Mesendoderm (in vitro differentiated cells): ENCODE results near the gene PNMA8A.

Experiments
- DNase-seq: peaks from one replicate; pipeline ENCODE4 v3.0.0; 2013
- H2AK5ac ChIP-seq: 2 replicates; pipeline ENCODE4 v1.6.1; 2013; ENCODE audit warnings: low read length, inconsistent platforms
- H2BK120ac ChIP-seq: 2 replicates; pipeline ENCODE4 v1.6.1; 2013; ENCODE audit warnings: low read depth, mild to moderate bottlenecking, low read length, moderate library complexity, mixed read lengths
- H2BK15ac ChIP-seq: replicated peaks from 2 replicates; pipeline ENCODE4 v1.6.1; 2013; ENCODE audit warnings: low read depth, mild to moderate bottlenecking, moderate library complexity
- H2BK5ac ChIP-seq: 2 replicates; pipeline ENCODE4 v1.6.1; 2013; ENCODE audit warnings: low read length, inconsistent platforms
- H3K18ac ChIP-seq: 2 replicates; pipeline ENCODE4 v1.6.1; 2013; ENCODE audit warnings: mild to moderate bottlenecking, low read length, mixed read lengths
- H3K23ac ChIP-seq: one replicate; pipeline ENCODE4 v1.6.1; 2013; ENCODE audit warnings: low read length
- H3K27ac ChIP-seq: 2 replicates; pipeline ENCODE4 v1.5.1; 2013; ENCODE audit warnings: low read depth, mild to moderate bottlenecking, inconsistent platforms, low read length, moderate library complexity
- H3K27me3 ChIP-seq: 2 replicates; pipeline ENCODE4 v1.6.1; 2013; ENCODE audit warnings: low read length, control low read depth, mild to moderate bottlenecking, inconsistent platforms; ENCODE audit not compliant: insufficient read depth, poor library complexity
- H3K36me3 ChIP-seq: 2 replicates; pipeline ENCODE4 v1.6.1; 2013; ENCODE audit warnings: low read length, inconsistent platforms; ENCODE audit not compliant: control insufficient read depth, insufficient read depth
- H3K4ac ChIP-seq: one replicate; pipeline ENCODE4 v1.6.1; 2013; ENCODE audit warnings: low read depth, mild to moderate bottlenecking, low read length, moderate library complexity
- H3K4me1 ChIP-seq: 2 replicates; pipeline ENCODE4 v1.6.1; 2013; ENCODE audit warnings: low read depth, low read length, inconsistent platforms; ENCODE audit not compliant: control insufficient read depth
- H3K4me2 ChIP-seq: 2 replicates; pipeline ENCODE4 v1.6.1; 2013; ENCODE audit warnings: low read length
- H3K4me3 ChIP-seq: 2 replicates; pipeline ENCODE4 v1.5.1; 2013; ENCODE audit warnings: mild to moderate bottlenecking, low read length
- H3K56ac ChIP-seq: one replicate; pipeline ENCODE4 v1.6.1; 2013; ENCODE audit warnings: low read length
- H3K79me1 ChIP-seq: 2 replicates; pipeline ENCODE4 v1.6.1; 2013; ENCODE audit warnings: low read length, inconsistent platforms
- H3K79me2 ChIP-seq: 2 replicates; pipeline ENCODE4 v1.6.1; 2013; ENCODE audit warnings: mild to moderate bottlenecking, low read length; ENCODE audit not compliant: control insufficient read depth, insufficient read depth
- H3K9ac ChIP-seq: 2 replicates; pipeline ENCODE4 v1.6.1; 2013; ENCODE audit warnings: low read length, inconsistent platforms
- H4K5ac ChIP-seq: one replicate; pipeline ENCODE4 v1.6.1; 2013; ENCODE audit warnings: low read length
- H4K8ac ChIP-seq: one replicate; pipeline ENCODE4 v1.6.1; 2013; ENCODE audit warnings: low read depth, mild to moderate bottlenecking, control low read depth, low read length, moderate library complexity
- WGBS: extraction: QIAGEN DNeasy Blood & Tissue Kit; methylation state at CpG from one replicate; pipeline ENCODE4 v1.1.7; 2013; ENCODE audit warnings: low lambda C conversion rate, missing lambda C conversion rate; ENCODE audit not compliant: insufficient coverage; ENCODE audit errors: extremely low coverage; 5-methylcytosine and 5-hydroxymethylcytosine counted together

Gene PNMA8A

DNA sequence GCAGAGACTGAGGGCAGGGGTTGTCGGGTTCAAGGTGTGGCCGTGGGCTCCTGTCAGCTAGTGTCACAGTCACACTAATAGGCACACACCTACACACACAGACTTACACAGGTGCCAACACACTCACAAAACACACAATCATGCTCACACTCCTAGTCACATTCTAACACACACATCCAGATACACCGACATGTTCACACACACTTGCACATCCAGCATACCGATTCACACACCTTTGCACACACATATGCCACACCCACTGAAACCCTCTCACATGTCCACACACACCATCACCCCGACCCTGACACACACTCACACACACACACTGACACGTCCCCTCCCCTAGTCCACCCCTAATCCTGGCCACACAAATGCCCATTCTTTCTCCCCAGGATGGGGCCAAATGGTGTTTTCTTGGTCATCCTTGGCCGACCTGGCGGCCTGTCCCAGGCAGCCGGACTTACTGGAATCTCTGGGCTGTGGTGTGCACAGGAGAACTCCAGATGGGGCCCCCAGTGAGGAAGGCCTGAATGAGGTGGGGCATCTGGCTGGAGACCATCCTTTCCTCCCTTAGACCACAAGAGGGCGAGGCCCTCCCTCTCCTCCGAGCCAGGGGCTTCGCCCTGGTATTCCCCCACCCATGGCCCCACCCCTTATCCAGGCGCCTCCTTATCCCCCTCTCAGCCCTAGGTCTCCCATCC is 43.4 kb upstream of the PNMA8A start:
- Histone ChIP-seq H2BK5ac (no peak overlapping the region), H3K4me2 (no peak overlapping the region), H3K9ac (no peak overlapping the region), H2BK15ac (no peak overlapping the region), H4K8ac (no peak overlapping the region), H3K79me2 (no peaks in the 10 kb centered on the region), H3K18ac (no peak overlapping the region), H2AK5ac (no peak overlapping the region), H3K79me1 (no peaks in the 10 kb centered on the region), H3K4me1 (no peaks in the 10 kb centered on the region), H2BK120ac (no peak overlapping the region), H4K5ac (no peak overlapping the region), H3K27me3 (no peaks in the 10 kb centered on the region), H3K27ac (no peak overlapping the region), H3K56ac (no peak overlapping the region), H3K4ac (no peak overlapping the region), H3K23ac (no peak overlapping the region), H3K4me3 (no peak overlapping the region), H3K36me3 (no peaks in the 10 kb centered on the region)
- no peak for DNase-seq
- no CpG with 5 or more reads among the region's 13 CpGs for WGBS

DNA sequence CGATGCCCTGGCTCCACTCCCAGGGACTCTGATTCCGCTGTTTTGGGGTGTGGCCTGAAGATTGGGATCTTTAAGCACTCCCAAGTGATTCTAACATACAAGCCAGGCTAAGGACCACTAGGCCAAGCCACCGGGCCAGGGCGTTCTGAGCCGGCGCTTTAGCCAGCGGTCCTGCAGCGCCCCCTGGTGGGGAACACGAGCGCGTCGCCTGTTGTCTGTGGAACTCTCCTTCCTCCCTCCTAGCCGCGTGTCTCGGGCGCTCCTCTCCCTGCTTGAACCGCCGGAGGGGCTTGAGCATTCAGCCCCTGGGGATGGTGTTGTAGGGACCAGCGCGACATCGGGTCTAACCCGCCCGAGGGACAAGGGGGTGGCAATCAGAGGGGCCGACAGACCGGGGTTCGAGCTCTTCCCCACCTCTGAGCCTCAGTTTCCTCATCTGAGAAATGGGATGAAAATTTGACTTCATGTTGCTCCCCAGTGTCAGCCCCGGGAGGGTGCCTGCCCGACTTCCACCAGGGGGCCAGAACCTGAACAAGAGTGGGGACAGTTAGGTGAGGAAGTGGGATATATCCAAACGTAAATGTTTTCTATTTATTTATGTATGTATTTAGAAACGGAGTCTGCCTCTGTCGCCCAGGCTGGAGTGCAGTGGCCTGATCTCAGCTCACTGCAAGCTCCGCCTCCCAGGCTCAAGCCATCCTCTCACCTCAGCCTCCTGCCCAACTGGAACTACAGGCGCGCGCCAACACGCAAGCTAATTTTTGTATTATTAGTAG is 42.3 kb upstream of the PNMA8A start:
- no peaks in the 10 kb centered on the region for H3K4me1 ChIP-seq
- WGBS = no CpG with 5 or more reads among the region's 36 CpGs
- no peaks in the 10 kb centered on the region for H3K36me3 ChIP-seq
- H3K27me3 ChIP-seq = no peaks in the 10 kb centered on the region
- no peak overlapping the region for H3K4me2 ChIP-seq
- no peak overlapping the region for H3K4me3 ChIP-seq
- no peak overlapping the region for H3K27ac ChIP-seq
- H3K4ac ChIP-seq = no peak overlapping the region
- no peaks in the 10 kb centered on the region for H3K79me2 ChIP-seq
- peak; percentile 86 for DNase-seq
- H3K56ac ChIP-seq = no peak overlapping the region
- H2BK120ac ChIP-seq = no peak overlapping the region
- H2BK15ac ChIP-seq = no peak overlapping the region
- no peaks in the 10 kb centered on the region for H3K79me1 ChIP-seq
- peak overlapping the region; percentile 16 for H3K9ac ChIP-seq
- H2BK5ac ChIP-seq = no peak overlapping the region
- no peak overlapping the region for H4K8ac ChIP-seq
- no peak overlapping the region for H3K18ac ChIP-seq
- no peak overlapping the region for H3K23ac ChIP-seq
- H4K5ac ChIP-seq = no peak overlapping the region
- H2AK5ac ChIP-seq = no peak overlapping the region

DNA sequence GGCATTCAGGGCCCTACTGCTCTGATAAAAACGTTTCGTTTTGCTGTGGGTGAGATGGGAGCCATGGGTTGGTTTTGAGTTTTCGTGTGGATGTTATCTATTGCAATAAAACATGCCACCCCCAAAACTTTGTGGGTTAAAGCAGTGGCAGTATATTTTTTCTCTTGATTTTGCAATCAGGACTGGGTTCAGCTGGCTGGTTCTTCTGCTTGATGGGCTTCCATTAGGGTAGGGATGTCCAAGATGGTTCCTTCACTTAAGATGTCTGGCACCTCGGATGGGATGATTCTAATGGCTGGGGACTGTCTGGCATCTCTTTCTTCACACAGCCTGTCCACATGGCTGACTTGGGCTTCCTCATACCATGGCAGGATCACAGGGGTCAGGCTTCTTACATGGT is 39.9 kb upstream of the PNMA8A start:
- H3K4me3 ChIP-seq = no peak overlapping the region
- no peak overlapping the region for H3K18ac ChIP-seq
- no peak overlapping the region for H2BK15ac ChIP-seq
- no peak overlapping the region for H3K23ac ChIP-seq
- H3K27ac ChIP-seq = no peak overlapping the region
- H4K5ac ChIP-seq = no peak overlapping the region
- no peaks in the 10 kb centered on the region for H3K4me1 ChIP-seq
- no peaks in the 10 kb centered on the region for H3K79me1 ChIP-seq
- H3K36me3 ChIP-seq = no peaks in the 10 kb centered on the region
- no peaks in the 10 kb centered on the region for H3K27me3 ChIP-seq
- H3K9ac ChIP-seq = no peak overlapping the region
- H3K4ac ChIP-seq = no peak overlapping the region
- no peak overlapping the region for H2BK5ac ChIP-seq
- H3K56ac ChIP-seq = no peak overlapping the region
- no CpG with 5 or more reads among the region's 4 CpGs for WGBS
- no peak overlapping the region for H2BK120ac ChIP-seq
- DNase-seq = no peak
- no peak overlapping the region for H4K8ac ChIP-seq
- no peak overlapping the region for H3K4me2 ChIP-seq
- no peaks in the 10 kb centered on the region for H3K79me2 ChIP-seq
- H2AK5ac ChIP-seq = no peak overlapping the region

DNA sequence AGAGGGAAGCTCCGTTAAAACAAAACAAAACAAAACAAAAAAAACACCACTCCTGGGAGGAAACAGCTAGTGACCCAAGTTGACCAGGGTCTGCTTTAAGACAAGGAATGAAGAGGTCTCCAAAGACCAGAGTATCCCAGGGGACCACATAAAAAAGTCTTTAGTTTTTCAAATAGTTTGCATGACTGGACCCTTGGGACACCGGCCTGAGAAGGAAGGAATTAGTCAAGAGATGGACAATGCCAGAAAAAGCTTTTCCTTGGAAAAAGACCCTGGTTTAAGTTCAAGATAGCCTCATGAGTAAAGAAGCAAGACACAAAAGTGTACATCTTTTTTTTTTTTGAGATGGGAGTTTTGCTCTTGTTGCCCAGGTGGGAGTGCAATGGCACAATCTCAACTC is 36.8 kb upstream of the PNMA8A start:
- Histone ChIP-seq H3K27ac (no peak overlapping the region), H2AK5ac (no peak overlapping the region), H3K18ac (no peak overlapping the region), H3K79me2 (no peaks in the 10 kb centered on the region), H2BK5ac (no peak overlapping the region), H3K56ac (no peak overlapping the region), H4K5ac (no peak overlapping the region), H2BK15ac (no peak overlapping the region), H3K36me3 (no peaks in the 10 kb centered on the region), H3K23ac (no peak overlapping the region), H3K4ac (no peak overlapping the region), H3K4me1 (no peaks in the 10 kb centered on the region), H2BK120ac (no peak overlapping the region), H3K27me3 (no peaks in the 10 kb centered on the region), H3K4me2 (no peak overlapping the region), H4K8ac (no peak overlapping the region), H3K79me1 (no peaks in the 10 kb centered on the region), H3K9ac (no peak overlapping the region), H3K4me3 (no peak overlapping the region)
- WGBS = no CpG with 5 or more reads among the region's 2 CpGs
- no peak for DNase-seq

DNA sequence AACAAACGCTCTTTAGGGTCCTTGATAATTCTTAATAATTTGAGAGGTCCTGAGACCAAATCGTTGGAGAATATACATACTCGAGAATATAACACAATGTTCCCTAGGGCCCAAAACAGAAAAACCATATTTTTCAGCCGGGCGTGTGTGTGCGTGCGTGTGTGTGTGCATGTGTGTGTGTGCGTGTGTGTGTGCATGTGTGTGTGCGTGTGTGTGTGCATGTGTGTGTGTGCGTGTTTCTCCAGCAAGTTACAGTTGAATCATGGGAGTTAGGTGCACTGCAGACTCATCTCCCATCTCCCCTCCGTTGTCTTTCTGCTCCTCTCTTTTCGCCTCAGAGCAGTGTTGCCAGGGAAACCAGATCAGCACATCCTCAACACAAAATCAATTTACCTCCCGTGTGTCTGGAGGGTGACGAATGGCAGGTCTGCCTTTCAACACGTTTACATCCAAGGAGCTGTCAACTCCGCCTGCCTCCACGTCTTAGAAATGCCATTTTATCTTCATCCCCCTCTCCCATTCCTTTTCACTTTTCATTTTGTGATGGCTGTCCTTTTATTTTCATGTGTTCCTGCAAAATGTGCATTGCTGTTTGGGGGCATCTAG is 32.6 kb upstream of the PNMA8A start:
- H3K4me2 ChIP-seq = no peak overlapping the region

More for the DNA sequence above, 32.6 kb upstream of the PNMA8A start:
- peak; percentile 75 for DNase-seq
- Histone ChIP-seq H4K8ac (no peak overlapping the region), H3K27ac (no peak overlapping the region), H3K4ac (no peak overlapping the region), H3K18ac (no peak overlapping the region), H3K9ac (no peak overlapping the region), H3K4me3 (no peak overlapping the region), H3K79me1 (no peaks in the 10 kb centered on the region), H3K36me3 (no peaks in the 10 kb centered on the region), H2BK5ac (no peak overlapping the region), H2AK5ac (no peak overlapping the region), H3K4me1 (no peaks in the 10 kb centered on the region), H3K23ac (no peak overlapping the region), H4K5ac (no peak overlapping the region), H2BK15ac (no peak overlapping the region), H2BK120ac (no peak overlapping the region), H3K79me2 (no peaks in the 10 kb centered on the region), H3K27me3 (no peaks in the 10 kb centered on the region), H3K56ac (no peak overlapping the region)
- WGBS = no CpG with 5 or more reads among the region's 17 CpGs
